HepG2 (cell line): ENCODE results near the gene MVP. TPM values are rescaled to one million over a fixed set of nuclear protein-coding genes. Genes with fewer than 3 reads are reported as not detected.

ENCODE experiments used
- FOXK1 ChIP-seq: sonication (generic); formaldehyde crosslinking; IDR thresholded peaks from 2 replicates; pipeline ENCODE4 v1.4.0; 2020; ENCODE audit warnings: low read depth, missing genetic modification reagents, borderline replicate concordance
- KDM3A ChIP-seq: IDR thresholded peaks from 2 replicates; pipeline ENCODE4 v1.6.1; 2018; ENCODE audit warnings: low read depth, missing compliant biosample characterization
- PHF21A ChIP-seq: sonication (generic); formaldehyde crosslinking; IDR thresholded peaks from 2 replicates; pipeline ENCODE4 v1.5.0; 2020; ENCODE audit warnings: mild to moderate bottlenecking, missing genetic modification reagents
- POLR2G ChIP-seq: fragments of 200-400 bp; formaldehyde crosslinking; IDR thresholded peaks from 2 replicates; pipeline ENCODE4 v1.6.1; 2018; ENCODE audit warnings: mild to moderate bottlenecking, low read depth, low read length, moderate library complexity
- SKI ChIP-seq: fragments of 450-650 bp; IDR thresholded peaks from one replicate; pipeline ENCODE4 v1.6.1; 2018; ENCODE audit warnings: mild to moderate bottlenecking; ENCODE audit not compliant: partially characterized antibody
- SOX13 ChIP-seq, 3 experiments: fragments of 450-650 bp in 1 of 3; sonication (generic) in 1 of 3; formaldehyde crosslinking in 1 of 3; IDR thresholded peaks in 2 of 3; conservative IDR thresholded peaks in 1 of 3; 2 replicates each; pipeline versions ENCODE4 v1.5.0 to v1.6.1; 2016 to 2020; ENCODE audit warnings: antibody characterized with exemption in 1 of 3, mild to moderate bottlenecking in 1 of 3, missing compliant biosample characterization in 1 of 3, missing genetic modification reagents in 1 of 3, moderate library complexity in 1 of 3
- XRCC5 ChIP-seq: fragments of 200-400 bp; formaldehyde crosslinking; optimal IDR thresholded peaks from 2 replicates; pipeline ENCODE3; 2017; ENCODE audit warnings: mild to moderate bottlenecking, low read length
- ZNF530 ChIP-seq: sonication (generic); formaldehyde crosslinking; IDR thresholded peaks from 2 replicates; pipeline ENCODE4 v1.5.0; 2020; ENCODE audit warnings: low read depth, mild to moderate bottlenecking, missing genetic modification reagents
- ZNF607 ChIP-seq: sonication (generic); formaldehyde crosslinking; IDR thresholded peaks from 2 replicates; pipeline ENCODE4 v1.5.1; 2020; ENCODE audit warnings: missing genetic modification reagents, mild to moderate bottlenecking, borderline replicate concordance
- ZNF660 ChIP-seq: sonication (generic); formaldehyde crosslinking; IDR thresholded peaks from 2 replicates; pipeline ENCODE4 v1.5.1; 2020; ENCODE audit warnings: mild to moderate bottlenecking, low read depth, missing genetic modification reagents, borderline replicate concordance
- ZSCAN20 ChIP-seq: sonication (generic); formaldehyde crosslinking; IDR thresholded peaks from 2 replicates; pipeline ENCODE4 v1.4.0; 2020; ENCODE audit warnings: missing genetic modification reagents, mild to moderate bottlenecking, borderline replicate concordance
- polyA plus RNA-seq, 8 experiments: library from polyadenylated mRNA; depleted of rRNA in 3 of 8; stranded (reverse) in 7 of 8; unstranded in 1 of 8; fragments of >200 nt; fragmentation: Illumina TruSeq in 4 of 8; extraction: Trizol in 4 of 8; gene quantifications; 2 replicates each; pipeline versions ENCODE4 v1.2.1 to v1.2.3, GENCODE V29; 2011 to 2016; ENCODE audit warnings: low read depth in 4 of 8, missing spikeins in 1 of 8, mixed read lengths in 1 of 8; ENCODE audit not compliant: insufficient read depth in 1 of 8
- total RNA-seq, 5 experiments: library from RNA; depleted of rRNA; stranded (reverse); fragments of >200 nt; fragmentation: Illumina TruSeq; extraction: Trizol; gene quantifications; 2 replicates each; pipeline ENCODE4 v1.2.3, GENCODE V29; 2016; ENCODE audit warnings: low read depth in 1 of 5
- TF ChIP-seq, protein P1 (sequence below), 2 experiments: fragments of 450-650 bp in 1 of 2; sonication (generic) in 1 of 2; formaldehyde crosslinking; IDR thresholded peaks; 2 replicates each; pipeline versions ENCODE4 v1.5.0 to v1.8.0; 2020 to 2022; ENCODE audit warnings: mild to moderate bottlenecking in 1 of 2, missing genetic modification reagents in 1 of 2
- TF ChIP-seq, protein P2 (sequence below): sonication (generic); formaldehyde crosslinking; IDR thresholded peaks from 2 replicates; pipeline ENCODE4 v1.9.0; 2021; ENCODE audit warnings: mild to moderate bottlenecking, missing genetic modification reagents
- TF ChIP-seq, protein P3 (sequence below): sonication (generic); formaldehyde crosslinking; IDR thresholded peaks from 2 replicates; pipeline ENCODE4 v1.5.1; 2020; ENCODE audit warnings: mild to moderate bottlenecking, moderate library complexity, missing genetic modification reagents
- TF ChIP-seq, protein P4 (sequence below): sonication (generic); formaldehyde crosslinking; IDR thresholded peaks from 2 replicates; pipeline ENCODE4 v1.5.0; 2020; ENCODE audit warnings: mild to moderate bottlenecking, missing genetic modification reagents

MVP gene
- total and polyA plus RNA-seq, 2 of the 13 experiments (the other 11 are each of a cell fraction or from before 2014, with no cell fraction given), result 22.9 to 43.5 TPM

DNA sequence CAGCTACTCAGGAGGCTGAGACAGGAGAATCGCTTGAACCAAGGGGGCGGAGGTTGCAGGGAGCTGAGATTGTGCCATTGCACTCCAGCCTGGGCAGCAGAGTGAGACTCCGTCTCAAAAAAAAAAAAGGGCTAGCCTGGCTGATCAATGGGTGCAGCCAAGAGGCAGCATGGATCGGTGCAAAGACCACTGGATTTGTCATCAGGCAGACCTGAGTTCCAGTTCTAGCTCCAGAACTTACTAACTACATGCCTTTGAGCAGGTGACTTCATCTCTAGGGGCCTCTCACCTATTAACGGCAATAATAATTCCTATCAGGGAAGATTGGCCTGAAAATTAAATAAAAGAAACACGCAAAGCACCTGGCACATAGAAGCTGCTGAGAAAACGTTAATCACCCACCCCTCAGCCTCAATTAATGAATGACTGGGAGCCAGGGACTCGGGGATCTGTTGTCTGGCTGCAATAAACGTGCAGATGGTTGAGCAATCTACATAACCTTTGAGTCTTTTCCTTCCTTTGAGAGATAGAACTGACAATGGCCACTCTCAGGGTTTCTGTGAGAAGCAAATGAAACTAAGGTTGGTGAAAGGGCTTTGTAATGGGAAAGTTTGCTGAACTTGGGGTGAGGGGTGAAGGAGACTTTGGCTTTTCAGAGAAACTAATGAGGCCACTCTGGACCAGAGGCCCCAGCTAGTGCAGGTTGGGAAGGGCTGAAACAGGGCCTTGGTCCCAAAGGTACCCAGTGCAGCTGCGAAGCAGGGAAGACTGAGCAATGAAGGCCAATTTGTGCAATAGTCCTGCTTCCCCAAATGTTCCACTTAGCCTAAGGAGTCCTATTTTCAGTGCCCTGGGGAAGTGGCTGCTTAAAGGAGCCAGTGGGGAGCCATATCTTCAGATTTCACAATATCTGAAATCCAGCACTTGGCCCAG is 71.5 kb downstream of the MVP start (continued):
- no peak for TF ChIP-seq ZNF607 (CRISPR knock-in tag)
- TF ChIP-seq ZNF530, result no peak
- TF ChIP-seq KDM3A (CRISPR knock-in tag), result no peak
- TF ChIP-seq, protein P1, sequence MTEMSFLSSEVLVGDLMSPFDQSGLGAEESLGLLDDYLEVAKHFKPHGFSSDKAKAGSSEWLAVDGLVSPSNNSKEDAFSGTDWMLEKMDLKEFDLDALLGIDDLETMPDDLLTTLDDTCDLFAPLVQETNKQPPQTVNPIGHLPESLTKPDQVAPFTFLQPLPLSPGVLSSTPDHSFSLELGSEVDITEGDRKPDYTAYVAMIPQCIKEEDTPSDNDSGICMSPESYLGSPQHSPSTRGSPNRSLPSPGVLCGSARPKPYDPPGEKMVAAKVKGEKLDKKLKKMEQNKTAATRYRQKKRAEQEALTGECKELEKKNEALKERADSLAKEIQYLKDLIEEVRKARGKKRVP (CRISPR knock-in tag; IDR thresholded peaks at IDR 0.05), result peak in 1 of 2 experiments; percentile 20; a peak in 1 of 4 replicates
- TF ChIP-seq, protein P2, sequence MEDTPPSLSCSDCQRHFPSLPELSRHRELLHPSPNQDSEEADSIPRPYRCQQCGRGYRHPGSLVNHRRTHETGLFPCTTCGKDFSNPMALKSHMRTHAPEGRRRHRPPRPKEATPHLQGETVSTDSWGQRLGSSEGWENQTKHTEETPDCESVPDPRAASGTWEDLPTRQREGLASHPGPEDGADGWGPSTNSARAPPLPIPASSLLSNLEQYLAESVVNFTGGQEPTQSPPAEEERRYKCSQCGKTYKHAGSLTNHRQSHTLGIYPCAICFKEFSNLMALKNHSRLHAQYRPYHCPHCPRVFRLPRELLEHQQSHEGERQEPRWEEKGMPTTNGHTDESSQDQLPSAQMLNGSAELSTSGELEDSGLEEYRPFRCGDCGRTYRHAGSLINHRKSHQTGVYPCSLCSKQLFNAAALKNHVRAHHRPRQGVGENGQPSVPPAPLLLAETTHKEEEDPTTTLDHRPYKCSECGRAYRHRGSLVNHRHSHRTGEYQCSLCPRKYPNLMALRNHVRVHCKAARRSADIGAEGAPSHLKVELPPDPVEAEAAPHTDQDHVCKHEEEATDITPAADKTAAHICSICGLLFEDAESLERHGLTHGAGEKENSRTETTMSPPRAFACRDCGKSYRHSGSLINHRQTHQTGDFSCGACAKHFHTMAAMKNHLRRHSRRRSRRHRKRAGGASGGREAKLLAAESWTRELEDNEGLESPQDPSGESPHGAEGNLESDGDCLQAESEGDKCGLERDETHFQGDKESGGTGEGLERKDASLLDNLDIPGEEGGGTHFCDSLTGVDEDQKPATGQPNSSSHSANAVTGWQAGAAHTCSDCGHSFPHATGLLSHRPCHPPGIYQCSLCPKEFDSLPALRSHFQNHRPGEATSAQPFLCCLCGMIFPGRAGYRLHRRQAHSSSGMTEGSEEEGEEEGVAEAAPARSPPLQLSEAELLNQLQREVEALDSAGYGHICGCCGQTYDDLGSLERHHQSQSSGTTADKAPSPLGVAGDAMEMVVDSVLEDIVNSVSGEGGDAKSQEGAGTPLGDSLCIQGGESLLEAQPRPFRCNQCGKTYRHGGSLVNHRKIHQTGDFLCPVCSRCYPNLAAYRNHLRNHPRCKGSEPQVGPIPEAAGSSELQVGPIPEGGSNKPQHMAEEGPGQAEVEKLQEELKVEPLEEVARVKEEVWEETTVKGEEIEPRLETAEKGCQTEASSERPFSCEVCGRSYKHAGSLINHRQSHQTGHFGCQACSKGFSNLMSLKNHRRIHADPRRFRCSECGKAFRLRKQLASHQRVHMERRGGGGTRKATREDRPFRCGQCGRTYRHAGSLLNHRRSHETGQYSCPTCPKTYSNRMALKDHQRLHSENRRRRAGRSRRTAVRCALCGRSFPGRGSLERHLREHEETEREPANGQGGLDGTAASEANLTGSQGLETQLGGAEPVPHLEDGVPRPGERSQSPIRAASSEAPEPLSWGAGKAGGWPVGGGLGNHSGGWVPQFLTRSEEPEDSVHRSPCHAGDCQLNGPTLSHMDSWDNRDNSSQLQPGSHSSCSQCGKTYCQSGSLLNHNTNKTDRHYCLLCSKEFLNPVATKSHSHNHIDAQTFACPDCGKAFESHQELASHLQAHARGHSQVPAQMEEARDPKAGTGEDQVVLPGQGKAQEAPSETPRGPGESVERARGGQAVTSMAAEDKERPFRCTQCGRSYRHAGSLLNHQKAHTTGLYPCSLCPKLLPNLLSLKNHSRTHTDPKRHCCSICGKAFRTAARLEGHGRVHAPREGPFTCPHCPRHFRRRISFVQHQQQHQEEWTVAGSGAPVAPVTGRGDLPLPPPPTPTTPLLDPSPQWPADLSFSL, result no peak
- TF ChIP-seq POLR2G, result peak; percentile 37; the same call in 1 of the 2 replicates
- 0 out of 2 replicates have a peak, but pooled peaks have one; percentile 55 for TF ChIP-seq ZSCAN20 (CRISPR knock-in tag)
- TF ChIP-seq, protein P3, sequence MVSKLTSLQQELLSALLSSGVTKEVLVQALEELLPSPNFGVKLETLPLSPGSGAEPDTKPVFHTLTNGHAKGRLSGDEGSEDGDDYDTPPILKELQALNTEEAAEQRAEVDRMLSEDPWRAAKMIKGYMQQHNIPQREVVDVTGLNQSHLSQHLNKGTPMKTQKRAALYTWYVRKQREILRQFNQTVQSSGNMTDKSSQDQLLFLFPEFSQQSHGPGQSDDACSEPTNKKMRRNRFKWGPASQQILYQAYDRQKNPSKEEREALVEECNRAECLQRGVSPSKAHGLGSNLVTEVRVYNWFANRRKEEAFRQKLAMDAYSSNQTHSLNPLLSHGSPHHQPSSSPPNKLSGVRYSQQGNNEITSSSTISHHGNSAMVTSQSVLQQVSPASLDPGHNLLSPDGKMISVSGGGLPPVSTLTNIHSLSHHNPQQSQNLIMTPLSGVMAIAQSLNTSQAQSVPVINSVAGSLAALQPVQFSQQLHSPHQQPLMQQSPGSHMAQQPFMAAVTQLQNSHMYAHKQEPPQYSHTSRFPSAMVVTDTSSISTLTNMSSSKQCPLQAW (CRISPR knock-in tag), result peak; percentile 32; the same call in 1 of the 2 replicates
- TF ChIP-seq PHF21A (CRISPR knock-in tag), result peak; percentile 78
- TF ChIP-seq ZNF660, result no peak
- no peak for TF ChIP-seq SKI
- no peak for TF ChIP-seq XRCC5
- no peak for TF ChIP-seq FOXK1
- TF ChIP-seq, protein P4, sequence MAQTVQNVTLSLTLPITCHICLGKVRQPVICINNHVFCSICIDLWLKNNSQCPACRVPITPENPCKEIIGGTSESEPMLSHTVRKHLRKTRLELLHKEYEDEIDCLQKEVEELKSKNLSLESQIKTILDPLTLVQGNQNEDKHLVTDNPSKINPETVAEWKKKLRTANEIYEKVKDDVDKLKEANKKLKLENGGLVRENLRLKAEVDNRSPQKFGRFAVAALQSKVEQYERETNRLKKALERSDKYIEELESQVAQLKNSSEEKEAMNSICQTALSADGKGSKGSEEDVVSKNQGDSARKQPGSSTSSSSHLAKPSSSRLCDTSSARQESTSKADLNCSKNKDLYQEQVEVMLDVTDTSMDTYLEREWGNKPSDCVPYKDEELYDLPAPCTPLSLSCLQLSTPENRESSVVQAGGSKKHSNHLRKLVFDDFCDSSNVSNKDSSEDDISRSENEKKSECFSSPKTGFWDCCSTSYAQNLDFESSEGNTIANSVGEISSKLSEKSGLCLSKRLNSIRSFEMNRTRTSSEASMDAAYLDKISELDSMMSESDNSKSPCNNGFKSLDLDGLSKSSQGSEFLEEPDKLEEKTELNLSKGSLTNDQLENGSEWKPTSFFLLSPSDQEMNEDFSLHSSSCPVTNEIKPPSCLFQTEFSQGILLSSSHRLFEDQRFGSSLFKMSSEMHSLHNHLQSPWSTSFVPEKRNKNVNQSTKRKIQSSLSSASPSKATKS (CRISPR knock-in tag), result no peak
- peak; percentile 71 for TF ChIP-seq SOX13 (IDR thresholded peaks at IDR 0.05)
- TF ChIP-seq SOX13 (CRISPR knock-in tag; conservative IDR thresholded peaks at IDR 0.05 in 1 of 2, IDR thresholded peaks at IDR 0.05 in 1 of 2), result peak in 1 of 2 experiments; percentile 89; a peak in 2 of 4 replicates
